Measurements from ENCODE around the gene XRN2. TPM values are rescaled to one million over a fixed set of nuclear protein-coding genes. Genes with fewer than 3 reads are reported as not detected.

XRN2 gene
- total RNA-seq, 4 donors from 2014 or later, result 60.5 to 116 (median 68.6) TPM

DNA sequence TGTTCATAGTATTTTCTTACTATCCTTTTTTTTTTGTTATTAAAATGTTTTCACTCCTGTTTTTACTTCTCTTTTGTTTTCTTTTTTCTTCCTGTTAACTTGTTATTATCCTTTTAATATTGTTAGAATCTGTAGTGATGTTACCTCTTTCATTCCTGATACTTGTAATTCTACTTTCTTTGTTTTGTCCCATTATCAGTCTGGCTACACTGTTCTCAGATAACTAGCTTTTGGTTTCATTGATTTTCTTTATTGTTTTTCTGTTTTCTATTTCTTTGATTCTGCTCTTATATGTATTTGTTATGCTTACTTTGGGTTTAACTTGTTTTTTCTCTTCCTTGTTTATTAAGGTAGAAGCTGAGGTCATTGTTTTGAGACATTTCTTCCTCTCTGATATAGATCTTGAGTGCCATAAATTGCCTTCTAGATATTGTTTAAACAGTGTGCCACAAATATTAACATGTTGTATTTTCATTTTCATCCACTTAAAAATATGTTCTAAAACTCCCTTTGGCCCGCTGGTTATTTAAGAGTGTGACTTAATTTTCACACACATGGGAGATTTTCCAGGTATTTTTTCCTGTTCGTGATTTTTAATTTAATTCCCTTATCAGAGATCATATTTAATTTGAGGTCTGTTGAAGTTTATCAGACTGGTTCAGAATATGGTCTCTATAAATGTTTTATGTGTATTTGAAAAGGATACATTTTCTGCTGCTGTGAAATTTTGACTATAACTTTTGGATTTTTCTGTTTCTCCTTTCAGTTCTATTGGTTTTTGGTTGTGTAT, 6.7 kb downstream of the XRN2 start:
- TF ChIP-seq, protein P1, sequence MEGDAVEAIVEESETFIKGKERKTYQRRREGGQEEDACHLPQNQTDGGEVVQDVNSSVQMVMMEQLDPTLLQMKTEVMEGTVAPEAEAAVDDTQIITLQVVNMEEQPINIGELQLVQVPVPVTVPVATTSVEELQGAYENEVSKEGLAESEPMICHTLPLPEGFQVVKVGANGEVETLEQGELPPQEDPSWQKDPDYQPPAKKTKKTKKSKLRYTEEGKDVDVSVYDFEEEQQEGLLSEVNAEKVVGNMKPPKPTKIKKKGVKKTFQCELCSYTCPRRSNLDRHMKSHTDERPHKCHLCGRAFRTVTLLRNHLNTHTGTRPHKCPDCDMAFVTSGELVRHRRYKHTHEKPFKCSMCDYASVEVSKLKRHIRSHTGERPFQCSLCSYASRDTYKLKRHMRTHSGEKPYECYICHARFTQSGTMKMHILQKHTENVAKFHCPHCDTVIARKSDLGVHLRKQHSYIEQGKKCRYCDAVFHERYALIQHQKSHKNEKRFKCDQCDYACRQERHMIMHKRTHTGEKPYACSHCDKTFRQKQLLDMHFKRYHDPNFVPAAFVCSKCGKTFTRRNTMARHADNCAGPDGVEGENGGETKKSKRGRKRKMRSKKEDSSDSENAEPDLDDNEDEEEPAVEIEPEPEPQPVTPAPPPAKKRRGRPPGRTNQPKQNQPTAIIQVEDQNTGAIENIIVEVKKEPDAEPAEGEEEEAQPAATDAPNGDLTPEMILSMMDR (IDR thresholded peaks at IDR 0.05), result no peak
- DNase-seq (ENCODE audit: low spot score) (no peak), ATAC-seq (ENCODE audit: low FRiP score) (no peak)

DNA sequence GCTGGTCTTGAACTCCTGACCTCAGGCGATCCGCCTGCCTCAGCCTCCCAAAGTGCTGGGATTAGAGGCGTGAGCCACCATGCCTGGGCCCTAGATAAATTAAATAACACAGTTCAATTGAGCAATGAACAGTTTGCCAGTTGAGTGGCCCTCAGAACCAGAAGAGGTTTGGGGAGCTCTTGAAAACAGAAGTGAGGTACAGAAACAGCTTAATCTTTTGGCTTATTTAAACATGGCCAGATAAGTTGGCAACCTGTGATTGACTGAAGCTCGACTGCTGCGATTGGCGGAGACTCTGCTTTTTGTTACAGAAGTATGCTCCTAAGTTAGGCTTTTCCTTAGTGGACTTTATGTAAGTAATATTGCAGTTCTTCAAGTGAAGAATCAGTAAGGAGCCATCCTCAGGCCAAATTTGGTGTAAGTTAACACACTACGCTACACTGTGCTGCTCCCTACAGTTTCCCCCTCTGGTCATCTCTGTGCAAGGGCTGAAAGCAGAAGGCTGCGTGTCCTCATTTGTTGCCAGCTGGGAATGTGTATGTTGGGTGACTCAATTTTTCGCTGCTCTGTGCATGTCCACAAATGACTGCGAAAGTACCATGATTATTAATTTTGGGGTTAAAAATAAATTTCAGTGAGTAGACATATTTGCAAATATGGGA, 9.8 kb downstream of the XRN2 start:
- TF ChIP-seq, protein P1 (IDR thresholded peaks at IDR 0.05), result no peak
- ATAC-seq (ENCODE audit: low FRiP score) (no peak), DNase-seq (ENCODE audit: low spot score) (no peak)

DNA sequence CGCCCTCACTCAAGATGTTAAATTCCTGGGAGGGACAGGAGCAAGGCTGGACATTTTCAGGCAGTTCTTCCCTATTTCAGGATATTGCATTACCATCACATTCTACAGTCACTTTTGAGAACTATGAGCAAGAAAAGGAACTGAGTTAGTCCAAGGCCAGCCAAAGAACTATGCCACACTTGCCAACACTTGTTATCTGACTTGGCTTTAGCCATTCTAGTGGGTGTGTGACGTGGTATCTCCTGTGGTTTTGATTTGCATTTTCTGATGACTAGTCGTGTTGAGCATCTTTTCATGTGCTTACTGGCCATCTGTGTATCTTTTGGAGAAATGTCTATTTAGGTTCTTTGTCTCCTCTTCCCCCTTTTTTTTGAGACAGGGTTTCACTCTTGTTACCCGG, 12.0 kb downstream of the XRN2 start:
- TF ChIP-seq, protein P1 (IDR thresholded peaks at IDR 0.05), result no peak
- ATAC-seq (ENCODE audit: low FRiP score) (peak; percentile 82), DNase-seq (ENCODE audit: low spot score) (no peak)

DNA sequence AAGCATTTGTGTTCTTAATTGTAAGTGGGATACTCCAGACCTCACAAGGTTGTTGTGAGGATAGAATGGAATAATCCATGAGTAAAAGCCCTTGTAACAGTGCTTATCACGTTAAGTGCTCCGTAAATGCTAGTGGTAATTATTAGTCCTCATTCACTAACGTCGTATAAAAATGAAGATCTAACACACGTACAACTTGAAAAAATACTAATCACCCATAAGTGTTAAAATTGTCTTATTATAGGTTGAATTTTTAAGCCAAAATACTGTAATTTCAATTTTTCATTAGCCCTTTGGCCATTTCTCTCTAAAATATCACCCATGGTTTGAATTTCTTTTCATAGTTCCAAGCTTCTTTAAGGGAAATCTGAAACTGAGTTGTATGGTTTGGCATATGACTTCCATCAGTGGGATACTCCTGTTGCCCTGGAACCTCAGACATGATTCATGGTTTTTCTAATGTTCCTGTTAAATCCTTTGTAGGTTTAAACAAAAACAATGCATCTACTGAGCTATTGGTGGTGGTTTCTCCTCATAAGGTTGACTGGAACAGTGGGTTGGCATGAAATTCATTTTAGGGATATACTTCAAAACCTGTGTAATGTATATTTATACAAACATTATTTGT, 19.1 kb downstream of the XRN2 start:
- ATAC-seq (ENCODE audit: low FRiP score) (no peak), DNase-seq (ENCODE audit: low spot score) (no peak)
- TF ChIP-seq, protein P1 (IDR thresholded peaks at IDR 0.05), result no peak

DNA sequence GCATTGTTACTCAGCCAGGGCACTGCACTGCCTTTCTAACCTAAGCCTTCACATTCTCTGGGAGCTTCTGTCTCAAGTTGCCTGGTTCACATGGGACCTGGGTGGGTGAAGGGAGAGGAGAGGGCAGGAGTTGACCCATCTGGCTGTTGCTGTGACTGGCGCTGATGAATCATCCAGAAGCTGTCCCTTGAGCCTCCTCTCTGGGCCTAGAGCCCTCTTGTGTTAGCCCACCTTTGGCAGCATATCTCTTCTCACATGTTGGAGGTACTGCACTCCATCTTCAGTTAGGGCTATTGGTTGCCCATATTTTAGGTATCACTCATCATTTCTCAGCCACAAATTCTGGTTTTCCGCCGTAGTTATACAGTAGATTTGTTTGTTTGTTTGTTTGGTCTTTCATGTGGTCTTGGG, 19.8 kb downstream of the XRN2 start:
- no peak for ATAC-seq (ENCODE audit: low FRiP score)
- DNase-seq (ENCODE audit: low spot score), result no peak
- TF ChIP-seq, protein P1 (IDR thresholded peaks at IDR 0.05), result no peak

DNA sequence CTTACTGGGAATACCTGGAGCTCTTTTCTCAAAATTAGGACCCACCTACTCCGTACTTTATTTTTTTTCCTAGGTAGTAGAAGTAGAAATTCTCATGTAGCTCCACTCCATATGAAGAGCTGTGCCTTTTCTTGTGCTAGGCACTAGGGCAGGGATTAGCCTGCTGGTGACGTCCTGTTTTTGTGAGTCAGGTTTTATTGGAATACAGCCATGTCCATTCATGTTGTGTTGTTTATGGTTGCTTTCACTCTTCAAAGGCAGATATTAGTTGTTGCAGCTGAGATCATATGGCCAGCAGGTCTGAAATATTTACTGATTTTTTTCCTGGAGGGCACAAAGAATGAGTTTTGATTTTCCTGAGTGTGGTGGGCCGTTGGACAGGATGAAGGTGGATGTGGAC, 20.5 kb downstream of the XRN2 start:
- DNase-seq (ENCODE audit: low spot score) (no peak), ATAC-seq (ENCODE audit: low FRiP score) (no peak)
- TF ChIP-seq, protein P1 (IDR thresholded peaks at IDR 0.05), result no peak
